HL-60/S4 treated with retinoic acid at 250 ng/mL for 4 days and 3 days (cell line): ENCODE data around the gene RAI2.

Experiments
- in situ Hi-C: fragments of 300-500 bp; cut with MboI; formaldehyde crosslinking; loops from 2 replicates; pipeline ENCODE4 v1.7.0; 2022; ENCODE audit warnings: low sequenced_read_pairs

The RAI2 gene

DNA sequence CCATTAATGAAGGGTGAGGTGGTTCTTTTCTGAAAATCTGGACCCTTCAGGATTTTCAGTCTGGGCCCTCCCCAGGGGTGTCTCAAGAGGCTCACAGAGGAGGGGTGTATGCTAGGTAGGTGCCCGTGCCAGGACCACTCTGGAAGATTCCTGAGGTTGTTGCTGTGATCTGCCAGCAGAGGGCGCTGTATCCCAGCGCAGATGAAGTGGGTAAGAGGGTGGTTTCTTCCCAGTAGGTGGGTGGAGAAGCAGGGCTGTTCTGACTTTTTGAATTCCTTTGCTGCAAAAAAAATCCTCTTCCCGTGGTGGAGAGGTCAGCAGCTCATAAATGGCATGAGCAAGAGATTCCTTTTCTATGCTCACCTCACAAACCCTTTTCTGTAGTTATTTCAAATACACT lies 72.7 kb downstream of the RAI2 start:
- in situ Hi-C loops, result loop anchor here (25.0 kb wide), 1 partner anchor 599 kb away; no protein-coding TSS in a partner anchor

- in situ Hi-C loops, result loop anchor here (25.0 kb wide), 1 partner anchor 600 kb away; no protein-coding TSS in a partner anchor
Measured at GRCh38 chrX:17787557-17787956, 73.5 kb downstream of the RAI2 start.

GRCh38 chrX:17786554-17787347 lies 74.3 kb downstream of the RAI2 start:
- in situ Hi-C loops, result loop anchor here (25.0 kb wide), 1 partner anchor 601 kb away; no protein-coding TSS in a partner anchor

DNA sequence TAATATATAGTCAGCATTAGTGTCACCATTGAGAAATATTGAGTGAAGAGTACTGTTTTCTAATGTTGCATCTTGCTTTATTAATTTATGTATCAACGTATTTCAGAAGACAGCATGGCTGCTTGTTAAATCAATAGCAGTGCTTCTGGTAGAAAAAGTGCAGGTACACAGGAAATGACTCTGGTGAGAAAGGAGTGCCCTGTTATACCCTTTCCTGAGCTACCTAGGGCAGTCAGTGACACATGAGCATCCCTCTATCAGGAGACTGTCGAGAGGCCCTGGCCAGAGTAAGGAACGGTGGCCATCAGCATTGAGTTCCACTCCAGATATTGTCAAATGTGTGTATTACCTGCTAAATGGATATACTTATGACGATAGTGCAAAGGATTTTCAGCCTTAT lies 81.7 kb downstream of the RAI2 start:
- in situ Hi-C loops, result loop anchor here (25.0 kb wide), 1 partner anchor 608 kb away; no protein-coding TSS in a partner anchor

DNA sequence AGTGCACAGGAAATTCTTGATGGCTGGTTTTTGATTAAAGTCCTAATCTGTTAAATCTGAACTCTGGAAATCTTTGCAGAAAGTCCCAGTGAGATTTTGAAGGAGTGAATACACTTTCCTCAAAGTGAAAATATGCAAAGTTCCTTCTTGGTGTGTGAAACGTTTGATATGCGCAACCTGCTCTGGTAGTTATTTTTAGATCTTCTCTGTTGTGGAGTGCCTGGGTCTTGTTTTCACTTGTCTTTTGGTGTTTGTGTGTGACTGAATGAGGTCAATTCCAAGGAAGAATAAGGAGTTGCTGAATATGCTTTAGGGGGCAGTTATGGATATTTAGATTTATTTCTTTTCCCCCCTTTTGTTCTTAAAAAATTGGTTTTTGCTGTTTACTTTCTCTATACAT lies 82.1 kb downstream of the RAI2 start:
- in situ Hi-C loops, result loop anchor here (25.0 kb wide), 1 partner anchor 608 kb away; no protein-coding TSS in a partner anchor

DNA sequence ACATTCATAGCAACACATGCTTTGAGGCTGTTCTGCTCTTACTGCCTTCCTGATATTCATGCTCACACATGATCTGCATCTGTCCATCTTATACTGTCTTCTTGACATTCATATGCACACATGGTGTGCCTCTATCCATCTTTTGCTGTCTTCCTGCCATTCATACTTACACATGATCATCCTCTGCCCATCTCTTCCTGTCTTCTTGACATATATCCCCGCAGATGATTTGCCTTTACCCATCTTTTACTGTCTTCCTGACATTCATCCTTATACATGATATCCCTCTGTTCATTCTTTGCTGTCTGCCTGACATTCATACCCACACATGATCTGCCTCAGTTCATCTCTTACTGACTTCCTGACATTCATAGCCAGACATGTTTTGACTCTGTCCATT lies 87.0 kb downstream of the RAI2 start:
- in situ Hi-C loops, result no loop called here

DNA sequence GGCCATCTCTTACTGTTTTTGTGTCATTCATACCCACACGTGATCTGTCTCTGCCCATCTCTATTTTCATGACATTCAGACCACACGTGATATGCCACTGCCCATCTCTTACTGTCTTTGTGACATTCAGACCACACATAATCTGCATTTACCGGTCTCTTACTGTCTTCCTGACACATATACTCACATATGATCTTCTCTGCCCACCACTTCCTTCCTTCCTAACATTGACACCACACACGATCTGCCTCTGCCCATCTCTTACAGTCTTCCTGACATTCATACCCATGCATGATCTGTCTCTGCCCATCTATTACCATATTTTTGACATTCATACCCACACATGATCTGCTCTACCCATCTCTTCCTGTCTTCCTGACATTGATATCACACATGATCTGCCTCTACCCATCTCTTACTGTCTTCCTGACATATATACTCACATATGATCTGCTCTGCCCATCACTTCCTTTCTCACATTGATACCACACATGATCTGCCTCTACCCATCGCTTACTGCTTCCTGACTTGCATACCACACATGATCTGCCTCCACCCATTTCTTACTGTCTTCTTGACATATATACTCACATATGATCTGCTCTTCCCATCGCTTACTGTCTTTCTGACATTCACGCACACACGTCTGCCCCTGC lies 87.7 kb downstream of the RAI2 start:
- in situ Hi-C loops, result no loop called here

DNA sequence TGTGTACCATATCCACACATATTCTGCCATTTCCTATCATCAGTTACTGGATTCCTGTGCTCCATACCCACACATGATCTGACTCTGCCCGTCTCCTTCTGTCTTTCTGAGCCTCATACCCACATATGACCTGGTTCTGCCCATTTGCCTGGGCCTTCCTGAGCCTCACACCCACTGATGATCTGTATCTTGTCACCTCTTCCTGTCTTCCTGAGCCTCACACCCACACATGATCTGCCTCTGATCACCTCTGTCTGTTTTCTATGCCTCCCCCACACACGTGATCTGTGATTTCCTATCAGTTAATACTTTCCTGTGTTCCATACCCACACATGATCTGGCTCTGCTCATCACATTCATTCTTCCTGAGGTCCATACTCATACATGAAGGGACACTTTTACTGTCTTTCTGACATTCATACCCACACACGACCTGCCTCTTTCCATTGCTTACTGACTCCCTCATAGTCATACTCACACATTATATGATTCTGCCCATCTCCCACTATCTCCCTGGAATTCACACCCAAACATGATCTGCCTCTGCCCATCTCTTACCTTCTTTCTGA lies 91.3 kb downstream of the RAI2 start:
- in situ Hi-C loops, result no loop called here

GRCh38 chrX:17768997-17769396 lies 92.1 kb downstream of the RAI2 start:
- in situ Hi-C loops, result no loop called here

DNA sequence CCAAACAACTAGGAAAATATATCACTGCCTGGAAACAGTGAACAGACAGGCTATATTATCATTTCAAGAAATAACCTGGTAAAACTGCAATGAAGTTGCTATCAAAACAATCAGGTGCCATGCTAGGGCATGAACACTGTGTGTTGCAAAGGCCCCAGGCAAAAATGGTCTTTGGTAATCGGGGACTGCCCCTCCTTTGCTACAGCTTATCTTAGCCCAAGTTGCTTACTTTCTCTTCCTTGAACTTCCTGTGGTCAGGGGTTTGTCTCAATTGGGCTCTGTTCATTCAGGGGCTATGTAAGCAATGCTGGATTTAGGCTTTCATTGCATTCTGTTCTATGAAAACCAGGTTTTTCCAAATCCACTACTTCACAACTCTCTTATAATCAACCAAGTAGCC lies 93.4 kb downstream of the RAI2 start:
- in situ Hi-C loops, result no loop called here

DNA sequence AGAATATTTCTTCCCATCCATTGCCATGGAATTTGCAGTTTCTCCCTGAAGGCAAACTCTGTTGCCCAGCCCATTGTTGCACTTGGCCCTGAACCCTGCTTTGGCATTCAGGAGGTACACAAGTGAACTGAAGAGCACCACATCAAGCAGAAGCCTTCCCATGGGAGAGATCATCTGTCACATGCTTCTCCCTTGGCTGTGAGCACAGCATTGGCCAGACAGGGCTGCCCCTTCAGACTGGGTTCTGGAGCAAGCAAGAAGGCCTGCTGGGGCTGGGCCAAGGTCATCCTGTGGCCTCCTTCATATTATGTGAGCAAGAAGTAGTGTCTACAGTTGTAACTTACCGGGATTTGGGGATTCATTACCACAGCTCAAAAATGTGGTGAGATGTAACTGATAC lies 101.1 kb downstream of the RAI2 start:
- in situ Hi-C loops, result no loop called here

- in situ Hi-C loops, result no loop called here
Measured at GRCh38 chrX:17758382-17758781, 102.7 kb downstream of the RAI2 start.

DNA sequence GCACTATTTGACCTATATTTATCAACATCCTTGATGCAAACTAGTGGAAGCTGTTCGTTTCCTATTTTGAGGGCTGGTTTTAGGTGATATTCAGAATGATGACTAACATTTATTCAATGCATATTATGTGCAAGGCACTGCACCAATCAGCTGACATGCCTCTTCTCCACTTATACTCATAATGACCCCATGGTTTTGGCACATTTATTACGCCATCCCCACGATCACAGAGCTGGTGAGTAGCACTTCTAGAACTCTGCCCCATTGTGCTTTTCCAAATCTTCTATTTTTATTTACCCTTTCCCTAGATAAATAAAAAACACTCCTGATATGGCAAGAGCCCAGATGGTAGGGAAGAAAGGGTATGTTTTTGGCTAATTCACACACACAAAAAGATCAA lies 110.7 kb downstream of the RAI2 start:
- in situ Hi-C loops, result no loop called here
